ENCODE results near the gene VPS37D.
"Not testable (repeated sequence)": the region's sequence is repeated elsewhere in the genome, so short reads cannot be mapped to it uniquely, and the experiment has no call there.

Gene VPS37D

DNA sequence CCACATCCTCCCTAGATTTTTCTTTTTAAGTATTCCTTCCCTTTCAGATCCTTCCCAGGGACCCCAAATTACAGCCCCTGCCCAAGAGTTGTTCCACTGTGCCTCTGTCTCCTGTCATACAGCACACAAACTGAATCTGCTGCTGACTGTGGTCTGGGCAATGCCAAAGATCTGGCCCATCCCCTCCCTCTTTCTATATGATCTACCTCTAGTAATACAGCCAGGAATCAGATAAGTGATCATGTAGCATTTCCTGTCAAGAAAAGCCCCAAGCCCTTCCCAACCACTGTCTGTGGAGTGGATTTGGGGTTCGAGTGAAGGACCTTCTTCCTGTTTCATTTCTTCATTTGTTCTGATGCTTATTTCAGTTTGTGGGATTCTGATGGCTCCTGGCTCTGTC, 45.1 kb downstream of the VPS37D start:
- no peaks in the 10 kb centered on the region for H3K36me3 ChIP-seq (ENCODE audit: insufficient read depth, low read depth, low read length)
- no peaks in the 10 kb centered on the region for H3K4me1 ChIP-seq (ENCODE audit: insufficient read depth, low read length)
- peaks cover 2% of the 10 kb centered on the region for H3K27me3 ChIP-seq (ENCODE audit: insufficient read depth, low read length)
- no peak overlapping the region for H3K9ac ChIP-seq (ENCODE audit: low read depth, low read length)
- no peaks in the 10 kb centered on the region for H3K9me3 ChIP-seq (ENCODE audit: insufficient read depth, low read depth, low read length)
- H3K27ac ChIP-seq (ENCODE audit: low read length), result no peak overlapping the region
- no peak overlapping the region for H3K4me3 ChIP-seq (ENCODE audit: low read length)

DNA sequence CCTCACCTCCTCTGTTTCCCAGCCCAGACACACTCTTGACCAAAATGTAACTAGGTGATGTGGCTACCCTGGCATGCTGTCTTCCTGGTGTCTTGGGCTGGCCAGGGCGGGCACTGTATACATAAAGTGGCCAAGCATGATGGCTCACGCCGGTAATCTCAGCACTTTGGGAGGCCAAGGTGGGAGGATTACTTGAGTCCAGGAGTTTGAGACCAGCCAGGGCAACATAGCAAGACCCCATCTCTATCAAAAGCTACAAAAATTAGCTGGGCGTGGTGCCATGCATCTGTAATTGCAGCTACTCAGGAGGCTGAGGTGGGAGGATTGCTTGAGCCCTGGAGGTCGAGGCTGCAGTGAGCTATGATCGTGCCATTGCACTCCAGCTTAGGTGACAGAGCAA, 45.7 kb downstream of the VPS37D start:
- H3K9ac ChIP-seq (ENCODE audit: low read depth, low read length); H3K27me3 ChIP-seq (ENCODE audit: insufficient read depth, low read length); H3K27ac ChIP-seq (ENCODE audit: low read length); H3K36me3 ChIP-seq (ENCODE audit: insufficient read depth, low read depth, low read length); H3K9me3 ChIP-seq (ENCODE audit: insufficient read depth, low read depth, low read length); H3K4me1 ChIP-seq (ENCODE audit: insufficient read depth, low read length); H3K4me3 ChIP-seq (ENCODE audit: low read length): not testable (repeated sequence)

DNA sequence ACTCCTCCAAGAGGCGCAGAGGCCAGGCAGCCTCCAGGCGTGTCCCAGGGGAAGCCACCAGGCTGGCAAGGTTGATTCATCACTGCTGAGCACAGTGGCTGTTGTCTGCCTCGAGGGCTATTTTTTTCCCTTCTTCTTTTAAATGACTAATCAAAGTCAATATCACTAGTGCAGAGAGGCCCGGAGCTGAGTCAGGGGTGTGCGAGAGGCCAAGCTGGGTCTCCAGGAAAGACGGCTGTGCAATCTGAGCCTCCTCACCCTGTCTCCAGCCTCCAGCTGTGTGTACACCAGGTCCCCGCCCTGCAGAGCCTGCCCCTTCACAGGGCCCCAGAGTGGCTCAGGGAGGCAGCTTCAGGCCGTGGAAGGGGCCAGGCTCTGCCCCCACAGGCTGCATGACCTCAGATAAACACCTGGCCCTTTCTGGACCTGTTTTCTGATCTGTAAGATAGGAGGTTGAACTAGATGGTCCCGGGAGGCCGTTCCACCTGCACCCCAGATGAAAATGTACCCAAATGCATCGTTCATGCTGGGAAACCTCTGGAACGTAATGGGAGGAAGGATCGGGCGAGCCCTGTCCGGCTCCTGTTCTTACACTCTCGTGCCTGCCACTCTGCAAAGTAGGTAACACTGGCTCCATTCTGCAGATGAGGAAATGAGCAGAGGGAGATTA, 48.2 kb downstream of the VPS37D start:
- H3K9me3 ChIP-seq (ENCODE audit: insufficient read depth, low read depth, low read length), result no peaks in the 10 kb centered on the region
- H3K36me3 ChIP-seq (ENCODE audit: insufficient read depth, low read depth, low read length), result no peaks in the 10 kb centered on the region
- no peak overlapping the region for H3K27ac ChIP-seq (ENCODE audit: low read length)
- peaks cover 25% of the 10 kb centered on the region for H3K27me3 ChIP-seq (ENCODE audit: insufficient read depth, low read length)
- no peaks in the 10 kb centered on the region for H3K4me1 ChIP-seq (ENCODE audit: insufficient read depth, low read length)
- no peak overlapping the region for H3K4me3 ChIP-seq (ENCODE audit: low read length)
- no peak overlapping the region for H3K9ac ChIP-seq (ENCODE audit: low read depth, low read length)

DNA sequence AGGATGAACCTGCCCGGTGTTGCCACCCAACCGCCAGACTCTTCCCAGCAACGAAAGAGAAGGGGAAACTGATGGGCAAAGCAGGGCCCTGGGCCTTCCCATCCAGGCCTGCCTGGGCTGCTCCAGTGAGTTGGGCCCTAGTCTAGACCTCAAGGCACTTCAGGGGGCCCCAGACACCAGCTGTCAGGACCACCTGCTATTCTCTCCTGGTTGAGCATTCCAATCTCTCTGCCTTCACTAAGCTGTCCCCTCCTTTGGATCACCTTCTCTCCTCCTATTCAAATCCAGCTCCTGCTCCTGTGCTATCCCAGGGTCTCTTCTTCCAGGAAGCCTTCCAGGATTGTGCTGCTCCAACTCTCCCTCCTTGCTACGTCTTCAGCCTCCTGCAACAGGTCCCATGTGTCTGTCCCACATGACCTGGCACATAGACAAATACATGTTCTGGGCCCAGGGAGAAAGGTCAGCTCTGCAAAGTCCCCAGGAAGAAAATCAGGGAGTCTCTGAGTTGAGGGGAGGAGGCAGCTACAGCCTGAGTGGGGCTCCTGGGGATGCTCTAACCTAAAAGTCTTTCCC, 48.8 kb downstream of the VPS37D start:
- H3K27me3 ChIP-seq (ENCODE audit: insufficient read depth, low read length), result peaks cover 25% of the 10 kb centered on the region
- H3K4me1 ChIP-seq (ENCODE audit: insufficient read depth, low read length), result no peaks in the 10 kb centered on the region
- no peaks in the 10 kb centered on the region for H3K36me3 ChIP-seq (ENCODE audit: insufficient read depth, low read depth, low read length)
- H3K4me3 ChIP-seq (ENCODE audit: low read length), result no peak overlapping the region
- H3K27ac ChIP-seq (ENCODE audit: low read length), result no peak overlapping the region
- H3K9ac ChIP-seq (ENCODE audit: low read depth, low read length), result no peak overlapping the region
- H3K9me3 ChIP-seq (ENCODE audit: insufficient read depth, low read depth, low read length), result no peaks in the 10 kb centered on the region

DNA sequence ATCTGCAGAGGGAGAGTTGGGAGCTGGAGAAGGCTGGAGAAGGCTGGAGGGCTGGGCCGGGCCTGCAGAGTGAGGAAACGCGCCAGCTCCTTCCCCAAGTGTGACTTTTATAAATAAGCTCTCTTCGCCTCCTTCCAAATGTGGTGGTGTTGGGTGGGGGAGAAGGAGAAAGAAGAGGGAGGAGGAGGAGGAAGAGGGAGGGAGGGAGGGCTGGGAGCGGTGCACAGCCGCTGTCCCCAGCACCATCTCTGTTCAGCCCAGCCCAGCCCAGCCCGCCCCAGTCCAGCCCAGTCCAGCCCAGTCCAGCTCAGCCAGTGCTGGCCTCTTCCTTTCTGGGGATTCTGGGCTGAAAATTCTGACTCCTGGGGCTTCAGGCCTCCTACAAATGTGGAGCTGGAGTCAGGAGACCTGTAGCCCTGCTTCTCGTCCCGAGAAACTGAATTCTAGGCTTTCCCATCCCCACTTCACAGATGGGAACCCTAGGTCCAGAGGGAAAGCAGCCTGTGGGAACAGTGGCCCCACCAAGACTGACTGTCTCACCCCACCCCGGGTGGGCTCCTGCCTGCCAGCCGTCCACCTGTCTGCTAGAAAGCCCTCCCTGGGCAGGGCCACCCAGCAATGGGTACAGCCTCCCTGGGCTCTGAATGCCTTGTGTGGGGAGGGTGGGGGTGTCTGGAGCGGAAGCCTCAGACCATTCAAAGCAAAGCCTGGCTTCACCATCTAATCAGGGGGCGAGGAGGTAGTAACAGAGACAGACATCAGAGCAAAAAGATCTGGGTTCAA, 49.6 kb downstream of the VPS37D start:
- no peak overlapping the region for H3K4me3 ChIP-seq (ENCODE audit: low read length)
- H3K9ac ChIP-seq (ENCODE audit: low read depth, low read length), result no peak overlapping the region
- H3K9me3 ChIP-seq (ENCODE audit: insufficient read depth, low read depth, low read length), result no peaks in the 10 kb centered on the region
- H3K27me3 ChIP-seq (ENCODE audit: insufficient read depth, low read length), result peaks cover 25% of the 10 kb centered on the region
- H3K4me1 ChIP-seq (ENCODE audit: insufficient read depth, low read length), result no peaks in the 10 kb centered on the region
- H3K27ac ChIP-seq (ENCODE audit: low read length), result no peak overlapping the region
- H3K36me3 ChIP-seq (ENCODE audit: insufficient read depth, low read depth, low read length), result no peaks in the 10 kb centered on the region

DNA sequence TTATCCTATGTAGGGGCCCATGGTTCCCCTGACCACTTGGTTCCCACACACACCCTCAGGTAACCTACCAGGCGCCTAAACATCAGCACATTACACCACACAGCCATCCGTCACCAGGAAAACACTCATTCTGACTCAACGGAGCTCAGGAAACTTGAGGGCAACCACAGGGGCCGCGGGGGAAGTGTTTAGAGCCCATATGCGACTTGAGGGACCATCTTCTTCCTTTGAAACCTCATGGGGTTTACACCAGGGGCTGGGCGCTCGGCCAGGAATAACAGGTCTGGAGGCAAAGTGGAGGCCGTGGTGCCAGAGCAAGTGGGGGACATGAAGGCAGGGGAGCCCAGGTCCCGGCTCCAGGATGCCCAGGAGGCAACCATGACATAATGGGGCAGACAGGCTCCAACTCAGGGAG, 50.4 kb downstream of the VPS37D start:
- Histone ChIP-seq H3K4me1 (ENCODE audit: insufficient read depth, low read length) (no peaks in the 10 kb centered on the region), H3K27me3 (ENCODE audit: insufficient read depth, low read length) (peaks cover 25% of the 10 kb centered on the region), H3K27ac (ENCODE audit: low read length) (no peak overlapping the region), H3K9ac (ENCODE audit: low read depth, low read length) (no peak overlapping the region), H3K9me3 (ENCODE audit: insufficient read depth, low read depth, low read length) (no peaks in the 10 kb centered on the region), H3K36me3 (ENCODE audit: insufficient read depth, low read depth, low read length) (no peaks in the 10 kb centered on the region), H3K4me3 (ENCODE audit: low read length) (no peak overlapping the region)

DNA sequence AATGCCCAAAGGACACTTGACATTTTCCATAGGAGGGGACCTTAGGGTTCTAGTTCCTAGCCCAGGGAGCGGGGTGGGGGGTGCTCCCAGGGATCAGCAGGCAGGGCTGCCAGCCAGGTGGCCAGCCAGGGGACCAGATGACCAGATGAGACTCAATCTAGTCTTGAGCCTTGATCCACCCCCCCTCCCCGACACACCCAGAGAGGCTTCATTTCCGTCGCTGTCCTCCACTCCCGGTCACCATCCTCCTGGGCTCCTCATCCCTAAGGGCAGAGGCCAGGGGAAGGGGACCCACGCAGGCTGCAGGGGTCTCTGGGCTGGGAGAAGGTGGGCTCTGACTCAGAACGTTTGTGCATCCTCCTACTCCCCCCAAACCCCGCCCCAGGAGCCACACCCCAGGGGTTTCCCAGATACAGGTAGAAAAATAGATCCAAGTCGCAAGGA, 50.8 kb downstream of the VPS37D start:
- H3K27me3 ChIP-seq (ENCODE audit: insufficient read depth, low read length), result peaks cover 25% of the 10 kb centered on the region
- no peaks in the 10 kb centered on the region for H3K36me3 ChIP-seq (ENCODE audit: insufficient read depth, low read depth, low read length)
- no peak overlapping the region for H3K27ac ChIP-seq (ENCODE audit: low read length)
- no peak overlapping the region for H3K9ac ChIP-seq (ENCODE audit: low read depth, low read length)
- no peaks in the 10 kb centered on the region for H3K4me1 ChIP-seq (ENCODE audit: insufficient read depth, low read length)
- H3K4me3 ChIP-seq (ENCODE audit: low read length), result peak overlapping the region; percentile 82; the same call in 1 of the 2 replicates
- H3K9me3 ChIP-seq (ENCODE audit: insufficient read depth, low read depth, low read length), result no peaks in the 10 kb centered on the region

DNA sequence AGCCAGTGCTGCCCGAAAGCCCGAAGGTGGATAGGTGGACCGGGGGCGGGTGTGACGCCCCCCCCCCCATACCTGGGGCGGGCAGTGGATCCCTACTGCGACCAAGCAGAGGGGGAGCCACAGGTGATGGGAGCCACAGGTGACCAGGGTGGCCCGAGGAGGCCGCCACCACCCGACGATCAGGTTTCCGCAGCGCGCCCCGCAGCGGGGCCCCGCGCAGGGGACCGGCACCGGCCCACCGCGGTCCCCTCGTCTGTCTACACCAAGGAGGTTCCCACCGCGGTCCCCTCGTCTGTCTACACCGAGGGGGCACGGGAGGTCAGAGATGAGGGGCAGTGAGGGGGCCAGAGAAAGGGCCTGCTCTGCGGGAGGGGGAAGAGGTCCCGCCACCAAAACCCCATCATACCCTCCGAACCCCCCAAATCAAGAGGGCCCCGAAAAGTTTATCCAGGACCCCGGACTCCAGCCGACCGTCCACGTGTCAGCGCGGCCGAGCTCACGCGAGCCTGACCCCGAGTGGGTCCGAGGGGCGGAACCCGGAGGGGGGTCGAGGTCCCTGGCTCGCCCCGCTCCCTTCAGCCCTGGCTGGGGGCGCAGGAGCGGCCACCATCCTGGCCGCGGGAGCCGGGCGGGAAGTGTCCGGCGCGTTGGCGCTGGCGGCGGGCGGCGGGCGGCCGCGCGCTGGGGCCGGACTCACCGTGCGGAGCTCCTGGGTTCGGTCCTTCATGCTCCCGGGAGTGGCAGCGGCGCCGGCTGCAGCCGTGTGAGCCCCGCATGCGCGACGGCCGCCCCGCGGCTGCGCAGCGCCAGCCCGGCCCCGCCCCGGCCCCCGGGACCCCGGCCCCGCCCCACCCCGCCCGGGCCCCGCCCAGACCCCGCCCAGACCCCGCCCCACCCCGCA, 51.5 kb downstream of the VPS37D start, which contains the start of gene STX1A:
TSS of gene STX1A (minus strand) at position 765 of the 901 bp plus-strand sequence. CDS start at position 727, 38 bp downstream.
- peak within 1 kb of the TSS; percentile 68; the same call in 1 of the 2 replicates for H3K9ac ChIP-seq (ENCODE audit: low read depth, low read length)
- H3K36me3 ChIP-seq (ENCODE audit: insufficient read depth, low read depth, low read length), result no peaks in the 10 kb centered on the region
- peak within 1 kb of the TSS; percentile 82 for H3K4me3 ChIP-seq (ENCODE audit: low read length)
- no peaks in the 10 kb centered on the region for H3K4me1 ChIP-seq (ENCODE audit: insufficient read depth, low read length)
- H3K27ac ChIP-seq (ENCODE audit: low read length), result no peak within 1 kb of the TSS
- H3K27me3 ChIP-seq (ENCODE audit: insufficient read depth, low read length), result peaks cover 25% of the 10 kb centered on the region
- no peaks in the 10 kb centered on the region for H3K9me3 ChIP-seq (ENCODE audit: insufficient read depth, low read depth, low read length)

DNA sequence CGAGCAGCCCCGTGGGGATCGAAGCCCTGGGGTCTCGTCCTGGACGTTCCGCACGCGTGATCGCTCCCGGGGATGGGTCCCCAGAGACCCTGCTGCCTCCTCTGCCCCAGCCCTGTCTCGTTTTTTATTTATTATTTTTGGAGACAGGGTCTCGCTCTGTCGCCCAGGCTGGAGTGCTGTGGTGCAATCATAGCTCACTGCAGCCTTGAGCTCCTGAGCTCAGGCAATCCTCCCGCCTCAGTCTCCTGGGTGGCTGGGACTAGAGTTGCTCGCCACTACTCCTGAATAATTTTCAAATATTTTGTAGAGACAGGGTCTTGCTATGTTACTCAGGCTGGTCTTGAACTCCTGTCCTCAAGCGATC, 52.2 kb downstream of the VPS37D start:
- Histone ChIP-seq H3K27ac (ENCODE audit: low read length) (no peak overlapping the region), H3K27me3 (ENCODE audit: insufficient read depth, low read length) (peaks cover 25% of the 10 kb centered on the region), H3K4me3 (ENCODE audit: low read length) (peak overlapping the region; percentile 54; the same call in 1 of the 2 replicates), H3K9me3 (ENCODE audit: insufficient read depth, low read depth, low read length) (no peaks in the 10 kb centered on the region), H3K36me3 (ENCODE audit: insufficient read depth, low read depth, low read length) (no peaks in the 10 kb centered on the region), H3K9ac (ENCODE audit: low read depth, low read length) (no peak overlapping the region), H3K4me1 (ENCODE audit: insufficient read depth, low read length) (no peaks in the 10 kb centered on the region)

DNA sequence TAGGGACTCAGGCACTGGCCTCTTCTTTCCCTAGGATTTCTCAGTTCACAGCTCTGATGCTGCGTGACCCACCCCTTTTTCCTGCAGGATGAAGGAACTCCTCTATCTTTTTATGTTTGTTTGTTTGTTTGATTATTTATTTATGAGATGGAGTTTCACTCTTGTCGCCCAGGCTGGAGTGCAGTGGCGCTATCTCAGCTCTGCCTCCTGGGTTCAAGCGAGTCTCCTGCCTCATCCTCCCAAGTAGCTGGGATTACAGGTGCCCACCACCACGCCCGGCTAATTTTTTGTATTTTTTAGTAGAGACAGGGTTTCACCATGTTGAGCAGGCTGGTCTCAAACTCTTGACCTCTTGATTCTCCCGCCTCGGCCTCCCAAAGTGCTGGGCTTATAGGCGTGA, 52.8 kb downstream of the VPS37D start:
- peaks cover 25% of the 10 kb centered on the region for H3K27me3 ChIP-seq (ENCODE audit: insufficient read depth, low read length)
- not testable (repeated sequence) for H3K27ac ChIP-seq (ENCODE audit: low read length); H3K36me3 ChIP-seq (ENCODE audit: insufficient read depth, low read depth, low read length); H3K4me3 ChIP-seq (ENCODE audit: low read length); H3K9ac ChIP-seq (ENCODE audit: low read depth, low read length); H3K4me1 ChIP-seq (ENCODE audit: insufficient read depth, low read length); H3K9me3 ChIP-seq (ENCODE audit: insufficient read depth, low read depth, low read length)

DNA sequence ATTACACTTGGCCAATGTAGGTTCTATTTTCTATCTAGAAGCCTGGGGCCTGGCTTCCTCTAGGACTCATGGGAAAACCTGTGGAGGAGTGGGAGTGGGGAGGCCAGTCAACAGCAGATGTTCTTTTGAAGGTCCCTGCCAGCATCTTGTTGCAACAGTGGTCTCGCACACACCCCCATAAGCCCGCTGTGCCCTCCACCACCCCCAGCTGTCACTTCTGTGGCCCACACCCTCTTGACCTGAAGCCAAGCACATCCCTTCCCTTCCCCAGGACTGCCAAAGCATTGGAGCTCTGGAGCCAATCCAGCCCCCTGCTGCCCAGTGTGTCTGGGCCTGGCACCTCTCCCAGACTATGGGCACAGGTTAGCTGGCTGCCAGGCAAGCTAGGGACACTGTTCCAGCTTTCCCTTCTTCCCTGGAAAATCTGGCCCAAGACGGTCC, 53.8 kb downstream of the VPS37D start:
- Histone ChIP-seq H3K9ac (ENCODE audit: low read depth, low read length) (no peak overlapping the region), H3K36me3 (ENCODE audit: insufficient read depth, low read depth, low read length) (no peaks in the 10 kb centered on the region), H3K27me3 (ENCODE audit: insufficient read depth, low read length) (peaks cover 25% of the 10 kb centered on the region), H3K4me1 (ENCODE audit: insufficient read depth, low read length) (no peaks in the 10 kb centered on the region), H3K4me3 (ENCODE audit: low read length) (no peak overlapping the region), H3K27ac (ENCODE audit: low read length) (no peak overlapping the region), H3K9me3 (ENCODE audit: insufficient read depth, low read depth, low read length) (no peaks in the 10 kb centered on the region)

Measured in iPS-20b (cell line).